ENCODE measurements around the gene SNX25. TPM values are rescaled to one million over a fixed set of nuclear protein-coding genes. Genes with fewer than 3 reads are reported as not detected.

SNX25 gene
- total and polyA plus RNA-seq, 2 of the 13 experiments (the other 11 are each of a cell fraction or from before 2014, with no cell fraction given): 23.4 to 23.5 TPM

- TF ChIP-seq ZC3H13 (CRISPR knock-in tag; IDR thresholded peaks at IDR 0.05) (peak; percentile 93), TRAFD1 (CRISPR knock-in tag; IDR thresholded peaks at IDR 0.05; ENCODE audit: borderline replicate concordance) (no peak), ZFP1 (CRISPR knock-in tag; IDR thresholded peaks at IDR 0.05) (peak; percentile 77; the same call in 1 of the 2 replicates), ZNF609 (CRISPR knock-in tag; IDR thresholded peaks at IDR 0.05; ENCODE audit: borderline replicate concordance) (peak; percentile 65), FOXC1 (CRISPR knock-in tag; IDR thresholded peaks at IDR 0.05; ENCODE audit: borderline replicate concordance) (peak; percentile 95; the same call in 1 of the 2 replicates), MBNL3 (CRISPR knock-in tag; conservative IDR thresholded peaks at IDR 0.05) (no peak), STAT6 (CRISPR knock-in tag; IDR thresholded peaks at IDR 0.05; ENCODE audit: borderline replicate concordance) (peak; percentile 79; the same call in 1 of the 2 replicates), TFDP1 (CRISPR knock-in tag; IDR thresholded peaks at IDR 0.05; ENCODE audit: borderline replicate concordance) (peak; percentile 98), ZNF713 (CRISPR knock-in tag; IDR thresholded peaks at IDR 0.05) (peak; percentile 96), FOXO1 (CRISPR knock-in tag; IDR thresholded peaks at IDR 0.05) (no peak; the same call in 1 of the 2 replicates), GPBP1L1 (CRISPR knock-in tag; IDR thresholded peaks at IDR 0.05) (no peak), ZNF720 (CRISPR knock-in tag; IDR thresholded peaks at IDR 0.05) (no peak), FOXO4 (CRISPR knock-in tag; conservative IDR thresholded peaks at IDR 0.05) (no peak), NCOA2 (CRISPR knock-in tag; IDR thresholded peaks at IDR 0.05) (no peak), MLLT10 (CRISPR knock-in tag; IDR thresholded peaks at IDR 0.05) (no peak)
Observed at GRCh38 chr4:185395956-185396723, 186.7 kb downstream of the SNX25 start (continued).
